Suprapubic skin (tissue), 4 donors: ENCODE results near the gene RB1. TPM values are rescaled to one million over a fixed set of nuclear protein-coding genes. Genes with fewer than 3 reads are reported as not detected.

Experiments used
- DNase-seq, 2 donors: peaks; one replicate each; pipeline ENCODE4 v3.0.0-alpha.2; 2019; ENCODE audit warnings: low spot score in 2 of 2
- H3K27ac ChIP-seq: fragments of 200-600 bp; sonication (generic); one replicate; pipeline ENCODE4 v1.5.1; 2019
- H3K27me3 ChIP-seq: fragments of 200-600 bp; sonication (generic); one replicate; pipeline ENCODE4 v1.5.1; 2019
- H3K36me3 ChIP-seq: fragments of 200-600 bp; sonication (generic); one replicate; pipeline ENCODE4 v1.5.1; 2019
- H3K4me1 ChIP-seq: fragments of 200-600 bp; sonication (generic); one replicate; pipeline ENCODE4 v1.5.1; 2019
- H3K4me3 ChIP-seq: fragments of 200-600 bp; sonication (generic); one replicate; pipeline ENCODE4 v1.5.1; 2019; ENCODE audit warnings: mild to moderate bottlenecking
- H3K9me3 ChIP-seq: fragments of 200-600 bp; sonication (generic); one replicate; pipeline ENCODE4 v1.5.1; 2019
- EP300 ChIP-seq: sonication (generic); formaldehyde crosslinking; IDR thresholded peaks from one replicate; pipeline ENCODE4 v1.6.1; 2017; ENCODE audit warnings: antibody characterized with exemption
- POLR2A ChIP-seq, 2 donors: fragments of 450-650 bp; IDR thresholded peaks; one replicate each; pipeline ENCODE4 v1.6.1; 2017; ENCODE audit warnings: antibody characterized with exemption in 2 of 2, mild to moderate bottlenecking in 2 of 2, moderate library complexity in 2 of 2
- POLR2AphosphoS5 ChIP-seq, 3 donors: sonication (generic); formaldehyde crosslinking; IDR thresholded peaks; one replicate each; pipeline ENCODE4 v1.6.1; 2017; ENCODE audit warnings: antibody characterized with exemption in 3 of 3
- WGBS: methylation state at CpG from one replicate; pipeline ENCODE4 v1.1.5; 2018; 5-methylcytosine and 5-hydroxymethylcytosine counted together
- total RNA-seq, 4 donors: library from RNA; depleted of rRNA; stranded (reverse); fragments of >200 nt; gene quantifications; one replicate each; pipeline ENCODE4 v1.1.0, GENCODE V29; 2016
- TF ChIP-seq, protein P1 (sequence below), 2 donors: fragments of 200-600 bp in 1 of 2; fragments of 450-650 bp in 1 of 2; sonication (generic) in 1 of 2; IDR thresholded peaks; one replicate each; pipeline ENCODE4 v1.5.1; 2016 to 2019; ENCODE audit warnings: antibody characterized with exemption in 2 of 2, mild to moderate bottlenecking in 1 of 2, moderate library complexity in 1 of 2

Gene RB1
- total RNA-seq, 4 donors from 2014 or later = 18.0 to 31.5 (median 20.7) TPM

DNA sequence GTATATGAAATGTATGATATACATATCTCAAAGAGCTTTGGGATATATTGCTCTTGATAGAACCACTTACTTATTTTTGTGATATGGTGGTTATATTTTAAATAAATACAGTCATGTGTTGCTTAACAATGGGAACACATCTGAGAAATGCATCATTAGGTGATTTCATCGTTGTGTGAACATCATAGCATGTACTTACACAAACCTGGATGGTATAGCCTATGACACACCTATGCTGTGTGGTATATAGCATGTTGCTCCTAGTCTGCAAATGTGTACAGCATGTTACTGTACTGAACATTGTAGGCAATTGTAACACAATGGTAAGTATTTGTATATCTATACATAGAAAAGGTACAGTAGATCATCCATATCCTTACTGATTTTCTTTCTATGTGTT is 7.7 kb downstream of the RB1 start:
- no peak overlapping the region for H3K4me3 ChIP-seq
- no peak for DNase-seq
- H3K27ac ChIP-seq = no peak overlapping the region
- TF ChIP-seq POLR2A (IDR thresholded peaks at IDR 0.05) (no peak), EP300 (no peak), POLR2AphosphoS5 (IDR thresholded peaks at IDR 0.05) (no peak)
- TF ChIP-seq, protein P1, sequence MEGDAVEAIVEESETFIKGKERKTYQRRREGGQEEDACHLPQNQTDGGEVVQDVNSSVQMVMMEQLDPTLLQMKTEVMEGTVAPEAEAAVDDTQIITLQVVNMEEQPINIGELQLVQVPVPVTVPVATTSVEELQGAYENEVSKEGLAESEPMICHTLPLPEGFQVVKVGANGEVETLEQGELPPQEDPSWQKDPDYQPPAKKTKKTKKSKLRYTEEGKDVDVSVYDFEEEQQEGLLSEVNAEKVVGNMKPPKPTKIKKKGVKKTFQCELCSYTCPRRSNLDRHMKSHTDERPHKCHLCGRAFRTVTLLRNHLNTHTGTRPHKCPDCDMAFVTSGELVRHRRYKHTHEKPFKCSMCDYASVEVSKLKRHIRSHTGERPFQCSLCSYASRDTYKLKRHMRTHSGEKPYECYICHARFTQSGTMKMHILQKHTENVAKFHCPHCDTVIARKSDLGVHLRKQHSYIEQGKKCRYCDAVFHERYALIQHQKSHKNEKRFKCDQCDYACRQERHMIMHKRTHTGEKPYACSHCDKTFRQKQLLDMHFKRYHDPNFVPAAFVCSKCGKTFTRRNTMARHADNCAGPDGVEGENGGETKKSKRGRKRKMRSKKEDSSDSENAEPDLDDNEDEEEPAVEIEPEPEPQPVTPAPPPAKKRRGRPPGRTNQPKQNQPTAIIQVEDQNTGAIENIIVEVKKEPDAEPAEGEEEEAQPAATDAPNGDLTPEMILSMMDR (IDR thresholded peaks at IDR 0.05) = no peak
- H3K27me3 ChIP-seq = no peaks in the 10 kb centered on the region
- peaks cover 9% of the 10 kb centered on the region for H3K36me3 ChIP-seq
- H3K9me3 ChIP-seq = no peaks in the 10 kb centered on the region
- 96% methylated on average over 1 of the region's 1 CpG for WGBS
- H3K4me1 ChIP-seq = peaks cover 9% of the 10 kb centered on the region

DNA sequence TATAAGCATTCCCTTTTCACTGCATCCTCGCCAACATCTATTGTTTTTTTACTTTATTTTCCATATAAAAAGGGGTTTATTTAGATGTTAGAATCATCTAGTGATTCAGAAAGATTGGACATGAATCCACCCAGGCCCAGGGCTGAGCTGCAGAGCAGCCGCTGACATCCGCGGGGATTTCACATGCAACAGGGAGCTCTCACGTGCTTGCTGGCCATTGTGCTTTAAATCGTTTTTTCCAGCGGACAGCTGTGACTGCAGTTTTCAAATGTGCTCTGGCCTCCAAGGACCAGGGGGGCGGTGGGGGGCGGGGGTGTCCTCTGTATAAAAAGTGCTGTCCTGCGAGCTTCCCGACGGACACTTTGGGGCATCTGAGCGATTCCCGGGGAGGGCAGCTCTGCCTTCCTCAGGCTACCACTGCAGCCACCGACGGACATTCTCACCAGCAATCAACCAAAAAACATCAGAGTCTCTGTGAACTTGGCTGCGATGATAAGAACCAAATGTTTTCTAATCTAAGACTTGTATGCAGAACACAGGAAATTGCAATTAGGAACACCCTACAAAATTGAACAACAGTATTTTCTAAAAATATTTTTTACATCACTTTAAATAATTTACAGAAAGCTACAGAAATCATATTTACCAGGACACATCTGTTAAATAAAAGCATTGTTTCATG is 12.6 kb downstream of the RB1 start:
- H3K36me3 ChIP-seq = peaks cover 6% of the 10 kb centered on the region
- WGBS = 78% methylated on average over 17 of the region's 17 CpGs
- TF ChIP-seq, protein P1 (IDR thresholded peaks at IDR 0.05) = no peak
- TF ChIP-seq EP300 = no peak
- TF ChIP-seq POLR2A (IDR thresholded peaks at IDR 0.05) = no peak
- TF ChIP-seq POLR2AphosphoS5 (IDR thresholded peaks at IDR 0.05) = no peak

DNA sequence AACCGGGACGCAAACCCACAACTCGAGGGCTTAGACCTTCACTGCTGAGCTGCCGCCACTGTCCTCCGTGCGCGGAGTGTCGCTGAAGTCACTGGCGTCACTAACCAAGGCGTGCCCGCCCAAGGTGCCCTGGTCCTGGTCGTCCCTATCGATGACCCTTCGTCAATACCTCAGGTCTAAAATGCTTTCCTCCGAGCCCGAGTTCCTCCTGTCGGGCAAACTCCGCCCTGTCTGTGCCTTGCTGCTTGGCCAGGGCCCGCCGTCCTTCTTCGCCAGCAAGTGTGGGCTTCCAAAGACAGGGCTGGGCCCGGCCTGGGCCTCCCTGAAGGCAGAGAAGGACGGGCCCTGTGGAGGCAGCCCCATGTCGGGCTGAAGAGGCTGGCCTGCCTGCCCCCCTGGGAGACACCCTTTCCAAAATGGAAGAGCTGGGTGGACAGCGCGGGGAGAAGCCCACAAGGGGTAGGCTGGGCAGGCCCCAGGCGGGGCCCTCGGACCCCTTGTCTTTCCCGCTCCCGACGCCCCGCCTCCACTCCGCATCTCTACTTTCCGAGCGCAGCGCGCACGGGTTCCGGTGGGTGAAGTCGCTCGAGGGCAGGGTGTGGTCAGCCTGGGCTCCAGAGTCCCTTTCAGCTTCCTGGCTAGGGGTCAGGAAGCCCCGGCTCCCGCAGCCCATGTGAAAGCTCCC is 13.4 kb downstream of the RB1 start:
- TF ChIP-seq EP300 = no peak
- no peak for TF ChIP-seq POLR2AphosphoS5 (IDR thresholded peaks at IDR 0.05)
- TF ChIP-seq, protein P1 (IDR thresholded peaks at IDR 0.05) = no peak
- Histone ChIP-seq H3K9me3 (no peaks in the 10 kb centered on the region), H3K4me3 (peak overlapping the region; percentile 10), H3K27ac (no peak overlapping the region), H3K27me3 (no peaks in the 10 kb centered on the region), H3K36me3 (peaks cover 3% of the 10 kb centered on the region), H3K4me1 (no peaks in the 10 kb centered on the region)
- WGBS = 91% methylated on average over 28 of the region's 43 CpGs
- DNase-seq = no peak

More for the DNA sequence above, 12.6 kb downstream of the RB1 start:
- no peak overlapping the region for H3K27ac ChIP-seq
- no peaks in the 10 kb centered on the region for H3K4me1 ChIP-seq
- no peaks in the 10 kb centered on the region for H3K27me3 ChIP-seq
- H3K9me3 ChIP-seq = no peaks in the 10 kb centered on the region
- H3K4me3 ChIP-seq = no peak overlapping the region
- no peak for DNase-seq

- Histone ChIP-seq H3K4me3 (peak overlapping the region; percentile 41), H3K4me1 (no peaks in the 10 kb centered on the region), H3K27me3 (no peaks in the 10 kb centered on the region), H3K9me3 (no peaks in the 10 kb centered on the region), H3K36me3 (peaks cover 3% of the 10 kb centered on the region), H3K27ac (no peak overlapping the region)
- TF ChIP-seq POLR2A (IDR thresholded peaks at IDR 0.05) = no peak
- no peak for TF ChIP-seq POLR2AphosphoS5 (IDR thresholded peaks at IDR 0.05)
- no peak for TF ChIP-seq EP300
- no peak for DNase-seq
- 83% methylated on average over 35 of the region's 41 CpGs for WGBS
These were observed 14.2 kb downstream of the RB1 start for GRCh38 chr13:48317511-48318376.

DNA sequence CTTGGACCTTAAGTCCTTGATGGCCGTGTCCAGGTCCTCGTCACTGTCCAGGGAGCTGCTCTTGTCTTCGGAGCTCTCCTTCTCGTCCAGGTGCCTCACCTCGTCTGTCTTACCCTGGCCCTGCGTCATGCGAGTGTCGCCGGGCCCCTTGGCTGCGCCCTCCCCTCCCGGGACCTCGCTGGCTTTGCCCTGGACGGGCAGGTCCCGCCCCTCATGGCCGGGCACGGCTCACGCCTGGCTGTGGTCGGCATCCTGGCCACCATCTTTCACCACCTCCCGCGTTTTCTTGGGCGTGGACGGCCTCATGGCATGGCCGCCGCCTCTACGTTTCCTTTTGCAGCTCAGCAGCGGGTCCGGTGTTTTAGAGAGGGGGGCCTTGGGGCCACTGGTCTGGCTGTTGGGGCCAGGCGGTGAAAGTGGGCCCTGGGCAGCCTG is 14.8 kb downstream of the RB1 start:
- Histone ChIP-seq H3K4me1 (no peaks in the 10 kb centered on the region), H3K4me3 (peak overlapping the region; percentile 41), H3K27me3 (no peaks in the 10 kb centered on the region), H3K27ac (no peak overlapping the region), H3K36me3 (peaks cover 3% of the 10 kb centered on the region), H3K9me3 (no peaks in the 10 kb centered on the region)
- no peak for DNase-seq
- WGBS = 88% methylated on average over 25 of the region's 28 CpGs
- TF ChIP-seq EP300 (no peak), POLR2A (IDR thresholded peaks at IDR 0.05) (no peak), POLR2AphosphoS5 (IDR thresholded peaks at IDR 0.05) (no peak)
- TF ChIP-seq, protein P1 (IDR thresholded peaks at IDR 0.05) = no peak
